GM23338 (cell line): ENCODE data around the gene S100A12. TPM values are rescaled to one million over a fixed set of nuclear protein-coding genes. Genes with fewer than 3 reads are reported as not detected.

Experiments used
- ATAC-seq: fragments of 200-7000 bp; cut with Tn5 transposase; 3 replicates; pipeline ENCODE4 v1.9.1; 2020
- DNase-seq: peaks from one replicate; pipeline ENCODE4 v3.0.0-alpha.2; 2015; ENCODE audit warnings: low spot score
- H2AFZ ChIP-seq: fragments of 200-600 bp; sonication (generic); 2 replicates; pipeline ENCODE4 v1.8.0; 2016; ENCODE audit warnings: antibody characterized with exemption, mild to moderate bottlenecking, moderate library complexity
- H3F3A ChIP-seq: fragments of 200-600 bp; sonication (generic); replicated peaks from 2 replicates; pipeline ENCODE4 v1.8.0; 2017; ENCODE audit warnings: antibody characterized with exemption, mixed run types, low read depth
- H3K27ac ChIP-seq: fragments of 200-600 bp; sonication (generic); 2 replicates; pipeline ENCODE4 v1.6.1; 2016; ENCODE audit warnings: low read depth
- H3K27me3 ChIP-seq: fragments of 200-600 bp; sonication (generic); 2 replicates; pipeline ENCODE4 v1.8.0; 2016; ENCODE audit warnings: mild to moderate bottlenecking, mixed run types, moderate library complexity; ENCODE audit not compliant: insufficient read depth
- H3K36me3 ChIP-seq: fragments of 200-600 bp; sonication (generic); 2 replicates; pipeline ENCODE4 v1.8.0; 2016; ENCODE audit warnings: mild to moderate bottlenecking; ENCODE audit not compliant: insufficient read depth
- H3K4me1 ChIP-seq: fragments of 200-600 bp; sonication (generic); 2 replicates; pipeline ENCODE4 v1.8.0; 2016; ENCODE audit warnings: mild to moderate bottlenecking, moderate library complexity; ENCODE audit not compliant: insufficient read depth
- H3K4me2 ChIP-seq: fragments of 200-600 bp; sonication (generic); 2 replicates; pipeline ENCODE4 v1.7.1; 2017; ENCODE audit warnings: mixed run types
- H3K4me3 ChIP-seq: fragments of 200-600 bp; sonication (generic); 2 replicates; pipeline ENCODE4 v1.6.1; 2016; ENCODE audit warnings: mixed run types
- H3K79me2 ChIP-seq: fragments of 200-600 bp; sonication (generic); replicated peaks from 2 replicates; pipeline ENCODE4 v1.8.0; 2017; ENCODE audit warnings: mild to moderate bottlenecking; ENCODE audit not compliant: insufficient read depth
- H3K9me2 ChIP-seq: fragments of 200-600 bp; sonication (generic); 2 replicates; pipeline ENCODE4 v1.8.0; 2017; ENCODE audit not compliant: insufficient read depth
- H4K20me1 ChIP-seq: fragments of 200-600 bp; sonication (generic); replicated peaks from 2 replicates; pipeline ENCODE4 v1.8.0; 2017; ENCODE audit warnings: mild to moderate bottlenecking; ENCODE audit not compliant: insufficient read depth
- H3K27ac Mint-ChIP-seq: 2 replicates; pipeline ENCODE4 v1.8.0; 2020; ENCODE audit warnings: inconsistent platforms, mild to moderate bottlenecking, moderate library complexity, mixed read lengths
- H3K27me3 Mint-ChIP-seq: 3 replicates; pipeline ENCODE4 v1.8.0; 2022; ENCODE audit warnings: low read depth, mild to moderate bottlenecking, moderate library complexity, mixed read lengths, inconsistent platforms; ENCODE audit not compliant: insufficient read depth, poor library complexity
- H3K36me3 Mint-ChIP-seq: 3 replicates; pipeline ENCODE4 v1.8.0; 2021; ENCODE audit warnings: low read depth, mild to moderate bottlenecking, inconsistent platforms, moderate library complexity, mixed read lengths
- H3K4me1 Mint-ChIP-seq: 3 replicates; pipeline ENCODE4 v1.8.0; 2020; ENCODE audit warnings: mild to moderate bottlenecking, inconsistent platforms, mixed read lengths
- H3K4me3 Mint-ChIP-seq: 3 replicates; pipeline ENCODE4 v1.8.0; 2021; ENCODE audit warnings: moderate library complexity, mild to moderate bottlenecking, inconsistent platforms, mixed read lengths
- H3K9me3 Mint-ChIP-seq: 3 replicates; pipeline ENCODE4 v1.8.0; 2020; ENCODE audit warnings: moderate library complexity, mild to moderate bottlenecking, inconsistent platforms, mixed read lengths
- CREB1 ChIP-seq: fragments of 250-450 bp; sonication (Bioruptor Pico); IDR thresholded peaks from 2 replicates; pipeline ENCODE4 v1.5.0; 2020; ENCODE audit warnings: low read depth, mild to moderate bottlenecking, moderate library complexity
- EZH2 ChIP-seq: fragments of 200-600 bp; sonication (generic); IDR thresholded peaks from one replicate; pipeline ENCODE4 v1.8.0; 2017; ENCODE audit warnings: antibody characterized with exemption, mild to moderate bottlenecking, low read depth; ENCODE audit not compliant: unreplicated experiment
- EZH2phosphoT487 ChIP-seq: fragments of 200-600 bp; sonication (generic); IDR thresholded peaks from one replicate; pipeline ENCODE4 v1.8.1; 2018; ENCODE audit warnings: antibody characterized with exemption; ENCODE audit not compliant: unreplicated experiment
- JUNB ChIP-seq: IDR thresholded peaks from one replicate; pipeline ENCODE4 v1.6.1; 2016; ENCODE audit warnings: antibody characterized with exemption; ENCODE audit not compliant: unreplicated experiment
- NANOG ChIP-seq: IDR thresholded peaks from 2 replicates; pipeline ENCODE4 v1.6.1; 2016; ENCODE audit warnings: antibody characterized with exemption, borderline replicate concordance
- POLR2AphosphoS5 ChIP-seq: IDR thresholded peaks from 2 replicates; pipeline ENCODE4 v1.6.1; 2016; ENCODE audit warnings: antibody characterized with exemption, low read depth
- STAT1 ChIP-seq: IDR thresholded peaks from one replicate; pipeline ENCODE4 v1.6.1; 2016; ENCODE audit warnings: antibody characterized with exemption; ENCODE audit not compliant: unreplicated experiment
- ZNF114 ChIP-seq: fragments of 250-450 bp; sonication (Bioruptor Pico); IDR thresholded peaks from 2 replicates; pipeline ENCODE4 v1.5.0; 2020; ENCODE audit warnings: mild to moderate bottlenecking, moderate library complexity
- ZNF331 ChIP-seq: fragments of 250-450 bp; sonication (Bioruptor Pico); IDR thresholded peaks from 2 replicates; pipeline ENCODE4 v1.5.0; 2020; ENCODE audit warnings: low read depth, mild to moderate bottlenecking, moderate library complexity
- polyA plus RNA-seq: library from polyadenylated mRNA; unstranded; fragments of >200 nt; fragmentation: Nextera tagmentation; extraction: Ambion mirVana; gene quantifications from 2 replicates; pipeline ENCODE4 v1.2.1, GENCODE V29; 2016
- total RNA-seq: library from RNA; depleted of rRNA; stranded (reverse); fragments of >200 nt; shearing (Covaris generic); gene quantifications from 2 replicates; pipeline ENCODE4 v1.2.3, GENCODE V29; 2014
- TF ChIP-seq, protein P1 (sequence below): IDR thresholded peaks from 2 replicates; pipeline ENCODE4 v1.6.1; 2016; ENCODE audit warnings: antibody characterized with exemption
- TF ChIP-seq, protein P2 (sequence below), 2 experiments: fragments of 200-600 bp in 1 of 2; sonication (generic) in 1 of 2; conservative IDR thresholded peaks; 2 replicates each; pipeline versions ENCODE4 v1.5.1 to v1.6.1; 2016 to 2017; ENCODE audit warnings: antibody characterized with exemption in 2 of 2, low read depth in 2 of 2, mild to moderate bottlenecking in 2 of 2, moderate library complexity in 1 of 2
- TF ChIP-seq, protein P3 (sequence below): IDR thresholded peaks from one replicate; pipeline ENCODE4 v1.6.1; 2018; ENCODE audit warnings: antibody characterized with exemption; ENCODE audit not compliant: unreplicated experiment
- TF ChIP-seq, protein P4 (sequence below): fragments of 250-450 bp; sonication (Bioruptor Pico); IDR thresholded peaks from 2 replicates; pipeline ENCODE4 v1.5.0; 2020; ENCODE audit warnings: mild to moderate bottlenecking, moderate library complexity

The S100A12 gene
- total and polyA plus RNA-seq, 2 experiments from 2014 or later = not detected

DNA sequence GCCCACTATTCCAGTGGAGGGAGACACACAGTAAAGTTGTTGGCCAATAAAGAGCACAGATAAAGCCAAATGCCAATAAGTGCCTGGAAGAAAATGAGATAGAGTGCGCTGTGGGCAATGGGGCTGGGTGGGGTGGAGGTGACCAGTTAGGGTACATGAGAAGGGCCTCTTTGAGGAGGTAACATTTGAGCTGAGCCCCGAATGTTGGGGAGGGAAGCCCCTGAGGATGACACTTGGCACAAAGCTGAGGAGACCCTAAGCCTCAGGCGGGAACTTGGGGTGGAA lies 16.8 kb downstream of the S100A12 start:
- ATAC-seq (no peak), DNase-seq (no peak)
- peaks cover 5% of the 10 kb centered on the region for H3K27me3 Mint-ChIP-seq
- TF ChIP-seq, protein P1, sequence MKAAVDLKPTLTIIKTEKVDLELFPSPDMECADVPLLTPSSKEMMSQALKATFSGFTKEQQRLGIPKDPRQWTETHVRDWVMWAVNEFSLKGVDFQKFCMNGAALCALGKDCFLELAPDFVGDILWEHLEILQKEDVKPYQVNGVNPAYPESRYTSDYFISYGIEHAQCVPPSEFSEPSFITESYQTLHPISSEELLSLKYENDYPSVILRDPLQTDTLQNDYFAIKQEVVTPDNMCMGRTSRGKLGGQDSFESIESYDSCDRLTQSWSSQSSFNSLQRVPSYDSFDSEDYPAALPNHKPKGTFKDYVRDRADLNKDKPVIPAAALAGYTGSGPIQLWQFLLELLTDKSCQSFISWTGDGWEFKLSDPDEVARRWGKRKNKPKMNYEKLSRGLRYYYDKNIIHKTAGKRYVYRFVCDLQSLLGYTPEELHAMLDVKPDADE = no peak
- TF ChIP-seq JUNB (no peak), ZNF114 (CRISPR knock-in tag) (no peak), EZH2 (no peak), EZH2phosphoT487 (no peak), ZNF331 (CRISPR knock-in tag) (no peak), STAT1 (no peak), CREB1 (CRISPR knock-in tag) (no peak), POLR2AphosphoS5 (no peak), NANOG (no peak)
- TF ChIP-seq, protein P2, sequence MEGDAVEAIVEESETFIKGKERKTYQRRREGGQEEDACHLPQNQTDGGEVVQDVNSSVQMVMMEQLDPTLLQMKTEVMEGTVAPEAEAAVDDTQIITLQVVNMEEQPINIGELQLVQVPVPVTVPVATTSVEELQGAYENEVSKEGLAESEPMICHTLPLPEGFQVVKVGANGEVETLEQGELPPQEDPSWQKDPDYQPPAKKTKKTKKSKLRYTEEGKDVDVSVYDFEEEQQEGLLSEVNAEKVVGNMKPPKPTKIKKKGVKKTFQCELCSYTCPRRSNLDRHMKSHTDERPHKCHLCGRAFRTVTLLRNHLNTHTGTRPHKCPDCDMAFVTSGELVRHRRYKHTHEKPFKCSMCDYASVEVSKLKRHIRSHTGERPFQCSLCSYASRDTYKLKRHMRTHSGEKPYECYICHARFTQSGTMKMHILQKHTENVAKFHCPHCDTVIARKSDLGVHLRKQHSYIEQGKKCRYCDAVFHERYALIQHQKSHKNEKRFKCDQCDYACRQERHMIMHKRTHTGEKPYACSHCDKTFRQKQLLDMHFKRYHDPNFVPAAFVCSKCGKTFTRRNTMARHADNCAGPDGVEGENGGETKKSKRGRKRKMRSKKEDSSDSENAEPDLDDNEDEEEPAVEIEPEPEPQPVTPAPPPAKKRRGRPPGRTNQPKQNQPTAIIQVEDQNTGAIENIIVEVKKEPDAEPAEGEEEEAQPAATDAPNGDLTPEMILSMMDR (conservative IDR thresholded peaks at IDR 0.05; ENCODE audit: low read depth in 2 of 2) = no peak
- TF ChIP-seq, protein P3, sequence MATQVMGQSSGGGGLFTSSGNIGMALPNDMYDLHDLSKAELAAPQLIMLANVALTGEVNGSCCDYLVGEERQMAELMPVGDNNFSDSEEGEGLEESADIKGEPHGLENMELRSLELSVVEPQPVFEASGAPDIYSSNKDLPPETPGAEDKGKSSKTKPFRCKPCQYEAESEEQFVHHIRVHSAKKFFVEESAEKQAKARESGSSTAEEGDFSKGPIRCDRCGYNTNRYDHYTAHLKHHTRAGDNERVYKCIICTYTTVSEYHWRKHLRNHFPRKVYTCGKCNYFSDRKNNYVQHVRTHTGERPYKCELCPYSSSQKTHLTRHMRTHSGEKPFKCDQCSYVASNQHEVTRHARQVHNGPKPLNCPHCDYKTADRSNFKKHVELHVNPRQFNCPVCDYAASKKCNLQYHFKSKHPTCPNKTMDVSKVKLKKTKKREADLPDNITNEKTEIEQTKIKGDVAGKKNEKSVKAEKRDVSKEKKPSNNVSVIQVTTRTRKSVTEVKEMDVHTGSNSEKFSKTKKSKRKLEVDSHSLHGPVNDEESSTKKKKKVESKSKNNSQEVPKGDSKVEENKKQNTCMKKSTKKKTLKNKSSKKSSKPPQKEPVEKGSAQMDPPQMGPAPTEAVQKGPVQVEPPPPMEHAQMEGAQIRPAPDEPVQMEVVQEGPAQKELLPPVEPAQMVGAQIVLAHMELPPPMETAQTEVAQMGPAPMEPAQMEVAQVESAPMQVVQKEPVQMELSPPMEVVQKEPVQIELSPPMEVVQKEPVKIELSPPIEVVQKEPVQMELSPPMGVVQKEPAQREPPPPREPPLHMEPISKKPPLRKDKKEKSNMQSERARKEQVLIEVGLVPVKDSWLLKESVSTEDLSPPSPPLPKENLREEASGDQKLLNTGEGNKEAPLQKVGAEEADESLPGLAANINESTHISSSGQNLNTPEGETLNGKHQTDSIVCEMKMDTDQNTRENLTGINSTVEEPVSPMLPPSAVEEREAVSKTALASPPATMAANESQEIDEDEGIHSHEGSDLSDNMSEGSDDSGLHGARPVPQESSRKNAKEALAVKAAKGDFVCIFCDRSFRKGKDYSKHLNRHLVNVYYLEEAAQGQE = no peak
- TF ChIP-seq, protein P4, sequence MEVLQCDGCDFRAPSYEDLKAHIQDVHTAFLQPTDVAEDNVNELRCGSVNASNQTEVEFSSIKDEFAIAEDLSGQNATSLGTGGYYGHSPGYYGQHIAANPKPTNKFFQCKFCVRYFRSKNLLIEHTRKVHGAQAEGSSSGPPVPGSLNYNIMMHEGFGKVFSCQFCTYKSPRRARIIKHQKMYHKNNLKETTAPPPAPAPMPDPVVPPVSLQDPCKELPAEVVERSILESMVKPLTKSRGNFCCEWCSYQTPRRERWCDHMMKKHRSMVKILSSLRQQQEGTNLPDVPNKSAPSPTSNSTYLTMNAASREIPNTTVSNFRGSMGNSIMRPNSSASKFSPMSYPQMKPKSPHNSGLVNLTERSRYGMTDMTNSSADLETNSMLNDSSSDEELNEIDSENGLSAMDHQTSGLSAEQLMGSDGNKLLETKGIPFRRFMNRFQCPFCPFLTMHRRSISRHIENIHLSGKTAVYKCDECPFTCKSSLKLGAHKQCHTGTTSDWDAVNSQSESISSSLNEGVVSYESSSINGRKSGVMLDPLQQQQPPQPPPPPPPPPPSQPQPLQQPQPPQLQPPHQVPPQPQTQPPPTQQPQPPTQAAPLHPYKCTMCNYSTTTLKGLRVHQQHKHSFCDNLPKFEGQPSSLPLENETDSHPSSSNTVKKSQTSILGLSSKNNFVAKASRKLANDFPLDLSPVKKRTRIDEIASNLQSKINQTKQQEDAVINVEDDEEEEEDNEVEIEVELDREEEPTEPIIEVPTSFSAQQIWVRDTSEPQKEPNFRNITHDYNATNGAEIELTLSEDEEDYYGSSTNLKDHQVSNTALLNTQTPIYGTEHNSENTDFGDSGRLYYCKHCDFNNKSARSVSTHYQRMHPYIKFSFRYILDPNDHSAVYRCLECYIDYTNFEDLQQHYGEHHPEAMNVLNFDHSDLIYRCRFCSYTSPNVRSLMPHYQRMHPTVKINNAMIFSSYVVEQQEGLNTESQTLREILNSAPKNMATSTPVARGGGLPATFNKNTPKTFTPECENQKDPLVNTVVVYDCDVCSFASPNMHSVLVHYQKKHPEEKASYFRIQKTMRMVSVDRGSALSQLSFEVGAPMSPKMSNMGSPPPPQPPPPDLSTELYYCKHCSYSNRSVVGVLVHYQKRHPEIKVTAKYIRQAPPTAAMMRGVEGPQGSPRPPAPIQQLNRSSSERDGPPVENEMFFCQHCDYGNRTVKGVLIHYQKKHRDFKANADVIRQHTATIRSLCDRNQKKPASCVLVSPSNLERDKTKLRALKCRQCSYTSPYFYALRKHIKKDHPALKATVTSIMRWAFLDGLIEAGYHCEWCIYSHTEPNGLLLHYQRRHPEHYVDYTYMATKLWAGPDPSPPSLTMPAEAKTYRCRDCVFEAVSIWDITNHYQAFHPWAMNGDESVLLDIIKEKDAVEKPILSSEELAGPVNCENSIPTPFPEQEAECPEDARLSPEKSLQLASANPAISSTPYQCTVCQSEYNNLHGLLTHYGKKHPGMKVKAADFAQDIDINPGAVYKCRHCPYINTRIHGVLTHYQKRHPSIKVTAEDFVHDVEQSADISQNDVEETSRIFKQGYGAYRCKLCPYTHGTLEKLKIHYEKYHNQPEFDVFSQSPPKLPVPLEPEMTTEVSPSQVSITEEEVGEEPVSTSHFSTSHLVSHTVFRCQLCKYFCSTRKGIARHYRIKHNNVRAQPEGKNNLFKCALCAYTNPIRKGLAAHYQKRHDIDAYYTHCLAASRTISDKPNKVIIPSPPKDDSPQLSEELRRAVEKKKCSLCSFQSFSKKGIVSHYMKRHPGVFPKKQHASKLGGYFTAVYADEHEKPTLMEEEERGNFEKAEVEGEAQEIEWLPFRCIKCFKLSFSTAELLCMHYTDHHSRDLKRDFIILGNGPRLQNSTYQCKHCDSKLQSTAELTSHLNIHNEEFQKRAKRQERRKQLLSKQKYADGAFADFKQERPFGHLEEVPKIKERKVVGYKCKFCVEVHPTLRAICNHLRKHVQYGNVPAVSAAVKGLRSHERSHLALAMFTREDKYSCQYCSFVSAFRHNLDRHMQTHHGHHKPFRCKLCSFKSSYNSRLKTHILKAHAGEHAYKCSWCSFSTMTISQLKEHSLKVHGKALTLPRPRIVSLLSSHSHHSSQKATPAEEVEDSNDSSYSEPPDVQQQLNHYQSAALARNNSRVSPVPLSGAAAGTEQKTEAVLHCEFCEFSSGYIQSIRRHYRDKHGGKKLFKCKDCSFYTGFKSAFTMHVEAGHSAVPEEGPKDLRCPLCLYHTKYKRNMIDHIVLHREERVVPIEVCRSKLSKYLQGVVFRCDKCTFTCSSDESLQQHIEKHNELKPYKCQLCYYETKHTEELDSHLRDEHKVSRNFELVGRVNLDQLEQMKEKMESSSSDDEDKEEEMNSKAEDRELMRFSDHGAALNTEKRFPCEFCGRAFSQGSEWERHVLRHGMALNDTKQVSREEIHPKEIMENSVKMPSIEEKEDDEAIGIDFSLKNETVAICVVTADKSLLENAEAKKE = no peak
- no peaks in the 10 kb centered on the region for H3K36me3 Mint-ChIP-seq
- H3K9me2 ChIP-seq = no peaks in the 10 kb centered on the region; the same call in 1 of the 2 replicates
- no peak overlapping the region for H3K4me3 ChIP-seq
- no peak overlapping the region for H3K4me2 ChIP-seq
- no peaks in the 10 kb centered on the region for H3K79me2 ChIP-seq
- peak overlapping the region; percentile 74; the same call in 1 of the 2 replicates for H2AFZ ChIP-seq
- H3K4me1 Mint-ChIP-seq = peaks cover 8% of the 10 kb centered on the region; the same call in 1 of the 3 replicates
- H4K20me1 ChIP-seq = no peaks in the 10 kb centered on the region
- H3K27ac Mint-ChIP-seq = no peak overlapping the region
- H3F3A ChIP-seq = no peaks in the 10 kb centered on the region
- no peaks in the 10 kb centered on the region for H3K4me1 ChIP-seq
- no peaks in the 10 kb centered on the region for H3K9me3 Mint-ChIP-seq
- H3K36me3 ChIP-seq = no peaks in the 10 kb centered on the region
- H3K4me3 Mint-ChIP-seq = no peak overlapping the region
- H3K27me3 ChIP-seq = no peaks in the 10 kb centered on the region
- H3K27ac ChIP-seq = no peak overlapping the region
